GM08714 (cell line): ENCODE measurements around the gene LCK.
A peak's percentile ranks its signal among the peaks of the same experiment; 100 is the strongest.

Experiments
- H3K4me3 ChIP-seq: fragments of 200-500 bp; sonication (Bioruptor generic); 2 replicates; pipeline ENCODE4 v1.5.1; 2014; ENCODE audit warnings: mild to moderate bottlenecking, low read length, inconsistent platforms
- ZNF274 ChIP-seq: IDR thresholded peaks from 2 replicates; pipeline ENCODE4 v1.6.1; 2012; ENCODE audit warnings: mild to moderate bottlenecking, low read depth, low read length

LCK gene

GRCh38 chr1:32223683-32224082 is 27.4 kb upstream of the LCK start:
- no peak for TF ChIP-seq ZNF274
- H3K4me3 ChIP-seq = peak overlapping the region; percentile 78; the same call in 1 of the 2 replicates

- TF ChIP-seq ZNF274 = no peak
- no peak overlapping the region for H3K4me3 ChIP-seq
Measured at GRCh38 chr1:32224285-32224684, 26.8 kb upstream of the LCK start.

GRCh38 chr1:32228771-32229170 is 22.3 kb upstream of the LCK start:
- H3K4me3 ChIP-seq = no peak overlapping the region
- TF ChIP-seq ZNF274 = no peak

- no peak for TF ChIP-seq ZNF274
- H3K4me3 ChIP-seq = no peak overlapping the region
Measured at GRCh38 chr1:32231843-32232432, 19.1 kb upstream of the LCK start.

GRCh38 chr1:32232558-32233304 is 18.3 kb upstream of the LCK start:
- H3K4me3 ChIP-seq = no peak overlapping the region
- no peak for TF ChIP-seq ZNF274

- TF ChIP-seq ZNF274 = no peak
- H3K4me3 ChIP-seq = no peak overlapping the region
Measured at GRCh38 chr1:32234792-32235191, 16.3 kb upstream of the LCK start.

GRCh38 chr1:32239337-32239736 is 11.7 kb upstream of the LCK start:
- H3K4me3 ChIP-seq = no peak overlapping the region
- TF ChIP-seq ZNF274 = no peak

GRCh38 chr1:32239790-32240139 is 11.3 kb upstream of the LCK start:
- no peak for TF ChIP-seq ZNF274
- no peak overlapping the region for H3K4me3 ChIP-seq

- peak overlapping the region; percentile 53; the same call in 1 of the 2 replicates for H3K4me3 ChIP-seq
- no peak for TF ChIP-seq ZNF274
Measured at GRCh38 chr1:32240140-32240951, 10.7 kb upstream of the LCK start.

- no peak for TF ChIP-seq ZNF274
- peak overlapping the region; percentile 53; the same call in 1 of the 2 replicates for H3K4me3 ChIP-seq
Measured at GRCh38 chr1:32241001-32241763, 9.9 kb upstream of the LCK start.

- H3K4me3 ChIP-seq = no peak overlapping the region
- no peak for TF ChIP-seq ZNF274
Measured at GRCh38 chr1:32242341-32242851, 8.7 kb upstream of the LCK start.

GRCh38 chr1:32246888-32247273 is 4.2 kb upstream of the LCK start, which contains the start of gene FAM167B:
Gene FAM167B, plus strand, starts transcription at chr1:32247222. Its CDS starts 200 bp downstream, at chr1:32247422.
- TF ChIP-seq ZNF274 = no peak
- no peak within 1 kb of the TSS for H3K4me3 ChIP-seq

- H3K4me3 ChIP-seq = no peak overlapping the region
- TF ChIP-seq ZNF274 = no peak
Measured at GRCh38 chr1:32247452-32247851, 3.6 kb upstream of the LCK start.
